HG03378 (cell line): Measurements from ENCODE around the gene SNX32.
"Not testable (repeated sequence)": the region's sequence is repeated elsewhere in the genome, so short reads cannot be mapped to it uniquely, and the experiment has no call there.

Source experiments
- ATAC-seq: cut with Tn5 transposase; IDR thresholded peaks from one replicate; pipeline ENCODE4 v1.9.1; 2021; ENCODE audit warnings: mild to moderate bottlenecking, moderate library complexity; ENCODE audit not compliant: unreplicated experiment

The SNX32 gene

GRCh38 chr11:65822776-65823528, 10.8 kb upstream of the SNX32 start:
- ATAC-seq, result no peak

- no peak for ATAC-seq
Observed at GRCh38 chr11:65826984-65827735, 6.6 kb upstream of the SNX32 start.

GRCh38 chr11:65829459-65829858, 4.3 kb upstream of the SNX32 start:
- ATAC-seq, result no peak

GRCh38 chr11:65832231-65832630, 1.5 kb upstream of the SNX32 start:
- not testable (repeated sequence) for ATAC-seq

- no peak for ATAC-seq
Observed at GRCh38 chr11:65834202-65834601, 439 bp downstream of the SNX32 start.

GRCh38 chr11:65842144-65842543, 8.4 kb downstream of the SNX32 start:
- ATAC-seq, result no peak

GRCh38 chr11:65843811-65844210, 10.0 kb downstream of the SNX32 start:
- ATAC-seq, result no peak

GRCh38 chr11:65844231-65844872, 10.6 kb downstream of the SNX32 start:
- ATAC-seq, result no peak

GRCh38 chr11:65847746-65848145, 14.0 kb downstream of the SNX32 start:
- no peak for ATAC-seq

GRCh38 chr11:65848693-65849092, 14.9 kb downstream of the SNX32 start:
- ATAC-seq, result not testable (repeated sequence)

- ATAC-seq, result no peak
Observed at GRCh38 chr11:65849366-65849765, 15.6 kb downstream of the SNX32 start.

GRCh38 chr11:65849771-65850216, 16.0 kb downstream of the SNX32 start:
- no peak for ATAC-seq

GRCh38 chr11:65850217-65851082, 16.7 kb downstream of the SNX32 start:
- no peak for ATAC-seq

GRCh38 chr11:65851083-65851579, 17.4 kb downstream of the SNX32 start:
- ATAC-seq, result no peak

GRCh38 chr11:65851811-65852507, 18.2 kb downstream of the SNX32 start:
- no peak for ATAC-seq

- ATAC-seq, result no peak
Observed at GRCh38 chr11:65852508-65853245, 18.9 kb downstream of the SNX32 start.

- ATAC-seq, result no peak
Observed at GRCh38 chr11:65853246-65853979, 19.6 kb downstream of the SNX32 start.

GRCh38 chr11:65854161-65854592, 20.4 kb downstream of the SNX32 start:
- ATAC-seq, result no peak
